ENCODE measurements around the gene CEP192. TPM values are rescaled to one million over a fixed set of nuclear protein-coding genes. Genes with fewer than 3 reads are reported as not detected.

The CEP192 gene
- total and polyA plus RNA-seq, 10 of the 15 experiments (the other 5 are each of a cell fraction or from before 2014, with no cell fraction given) = 15.4 to 58.2 (median 29.6) TPM

DNA sequence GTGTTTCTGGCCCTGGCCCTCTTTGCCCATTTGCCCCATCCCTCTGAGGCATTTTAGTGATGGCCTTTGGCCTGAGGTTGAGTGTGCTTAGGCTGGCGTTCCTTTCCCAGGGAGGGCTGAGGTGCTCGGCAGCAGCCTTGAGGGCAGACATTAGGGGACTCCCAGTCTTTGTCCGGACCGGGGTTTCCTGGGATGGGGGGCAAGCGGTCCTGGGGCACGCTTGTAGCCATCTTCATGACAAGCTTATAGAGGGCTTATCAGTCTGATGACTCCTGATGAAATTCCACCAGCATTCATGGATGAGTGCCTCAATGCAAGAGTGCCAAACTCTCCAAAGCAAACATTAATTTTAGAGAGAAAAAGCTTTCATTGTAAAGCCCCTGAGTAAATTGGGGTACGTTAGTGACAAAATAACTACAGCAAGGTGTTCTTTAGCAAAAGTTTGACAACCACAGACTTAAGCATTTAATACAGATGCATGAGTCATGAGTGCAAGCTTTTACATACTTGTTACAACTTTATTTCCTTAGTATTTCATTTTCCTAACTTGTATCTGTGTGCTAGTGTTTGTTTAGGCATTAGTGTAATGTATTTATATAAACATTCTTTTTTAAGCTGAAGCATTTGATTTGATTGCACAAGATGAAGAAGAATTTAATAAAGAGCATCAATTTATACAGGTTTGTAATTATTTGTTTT lies 45.6 kb downstream of the CEP192 start (continued):
- TF ChIP-seq, protein P1, sequence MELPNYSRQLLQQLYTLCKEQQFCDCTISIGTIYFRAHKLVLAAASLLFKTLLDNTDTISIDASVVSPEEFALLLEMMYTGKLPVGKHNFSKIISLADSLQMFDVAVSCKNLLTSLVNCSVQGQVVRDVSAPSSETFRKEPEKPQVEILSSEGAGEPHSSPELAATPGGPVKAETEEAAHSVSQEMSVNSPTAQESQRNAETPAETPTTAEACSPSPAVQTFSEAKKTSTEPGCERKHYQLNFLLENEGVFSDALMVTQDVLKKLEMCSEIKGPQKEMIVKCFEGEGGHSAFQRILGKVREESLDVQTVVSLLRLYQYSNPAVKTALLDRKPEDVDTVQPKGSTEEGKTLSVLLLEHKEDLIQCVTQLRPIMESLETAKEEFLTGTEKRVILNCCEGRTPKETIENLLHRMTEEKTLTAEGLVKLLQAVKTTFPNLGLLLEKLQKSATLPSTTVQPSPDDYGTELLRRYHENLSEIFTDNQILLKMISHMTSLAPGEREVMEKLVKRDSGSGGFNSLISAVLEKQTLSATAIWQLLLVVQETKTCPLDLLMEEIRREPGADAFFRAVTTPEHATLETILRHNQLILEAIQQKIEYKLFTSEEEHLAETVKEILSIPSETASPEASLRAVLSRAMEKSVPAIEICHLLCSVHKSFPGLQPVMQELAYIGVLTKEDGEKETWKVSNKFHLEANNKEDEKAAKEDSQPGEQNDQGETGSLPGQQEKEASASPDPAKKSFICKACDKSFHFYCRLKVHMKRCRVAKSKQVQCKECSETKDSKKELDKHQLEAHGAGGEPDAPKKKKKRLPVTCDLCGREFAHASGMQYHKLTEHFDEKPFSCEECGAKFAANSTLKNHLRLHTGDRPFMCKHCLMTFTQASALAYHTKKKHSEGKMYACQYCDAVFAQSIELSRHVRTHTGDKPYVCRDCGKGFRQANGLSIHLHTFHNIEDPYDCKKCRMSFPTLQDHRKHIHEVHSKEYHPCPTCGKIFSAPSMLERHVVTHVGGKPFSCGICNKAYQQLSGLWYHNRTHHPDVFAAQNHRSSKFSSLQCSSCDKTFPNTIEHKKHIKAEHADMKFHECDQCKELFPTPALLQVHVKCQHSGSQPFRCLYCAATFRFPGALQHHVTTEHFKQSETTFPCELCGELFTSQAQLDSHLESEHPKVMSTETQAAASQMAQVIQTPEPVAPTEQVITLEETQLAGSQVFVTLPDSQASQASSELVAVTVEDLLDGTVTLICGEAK (IDR thresholded peaks at IDR 0.05; ENCODE audit: borderline replicate concordance) = no peak
- TF ChIP-seq SRF (IDR thresholded peaks at IDR 0.05; ENCODE audit: low read depth in 2 of 2, low read length in 2 of 2) = no peak
- no peak for TF ChIP-seq FOS (IDR thresholded peaks at IDR 0.05; ENCODE audit: borderline replicate concordance, extremely low read depth, insufficient read length)
- TF ChIP-seq EGR1 (IDR thresholded peaks at IDR 0.05; ENCODE audit: borderline replicate concordance in 1 of 2, low read depth in 2 of 2, low read length in 2 of 2) = no peak
- TF ChIP-seq, protein P2, sequence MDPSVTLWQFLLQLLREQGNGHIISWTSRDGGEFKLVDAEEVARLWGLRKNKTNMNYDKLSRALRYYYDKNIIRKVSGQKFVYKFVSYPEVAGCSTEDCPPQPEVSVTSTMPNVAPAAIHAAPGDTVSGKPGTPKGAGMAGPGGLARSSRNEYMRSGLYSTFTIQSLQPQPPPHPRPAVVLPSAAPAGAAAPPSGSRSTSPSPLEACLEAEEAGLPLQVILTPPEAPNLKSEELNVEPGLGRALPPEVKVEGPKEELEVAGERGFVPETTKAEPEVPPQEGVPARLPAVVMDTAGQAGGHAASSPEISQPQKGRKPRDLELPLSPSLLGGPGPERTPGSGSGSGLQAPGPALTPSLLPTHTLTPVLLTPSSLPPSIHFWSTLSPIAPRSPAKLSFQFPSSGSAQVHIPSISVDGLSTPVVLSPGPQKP (IDR thresholded peaks at IDR 0.05; ENCODE audit: low read depth, low read length) = no peak
- TF ChIP-seq, protein P3, sequence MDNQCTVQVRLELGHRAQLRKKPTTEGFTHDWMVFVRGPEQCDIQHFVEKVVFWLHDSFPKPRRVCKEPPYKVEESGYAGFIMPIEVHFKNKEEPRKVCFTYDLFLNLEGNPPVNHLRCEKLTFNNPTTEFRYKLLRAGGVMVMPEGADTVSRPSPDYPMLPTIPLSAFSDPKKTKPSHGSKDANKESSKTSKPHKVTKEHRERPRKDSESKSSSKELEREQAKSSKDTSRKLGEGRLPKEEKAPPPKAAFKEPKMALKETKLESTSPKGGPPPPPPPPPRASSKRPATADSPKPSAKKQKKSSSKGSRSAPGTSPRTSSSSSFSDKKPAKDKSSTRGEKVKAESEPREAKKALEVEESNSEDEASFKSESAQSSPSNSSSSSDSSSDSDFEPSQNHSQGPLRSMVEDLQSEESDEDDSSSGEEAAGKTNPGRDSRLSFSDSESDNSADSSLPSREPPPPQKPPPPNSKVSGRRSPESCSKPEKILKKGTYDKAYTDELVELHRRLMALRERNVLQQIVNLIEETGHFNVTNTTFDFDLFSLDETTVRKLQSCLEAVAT (IDR thresholded peaks at IDR 0.05) = no peak
- TF ChIP-seq, protein P4, sequence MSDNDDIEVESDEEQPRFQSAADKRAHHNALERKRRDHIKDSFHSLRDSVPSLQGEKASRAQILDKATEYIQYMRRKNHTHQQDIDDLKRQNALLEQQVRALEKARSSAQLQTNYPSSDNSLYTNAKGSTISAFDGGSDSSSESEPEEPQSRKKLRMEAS (IDR thresholded peaks at IDR 0.05; ENCODE audit: low read depth, low read length) = no peak
- TF ChIP-seq HDAC6 (IDR thresholded peaks at IDR 0.05; ENCODE audit: unreplicated experiment) = no peak
